ENCODE results near the gene COL4A2.

Gene COL4A2

GRCh38 chr13:110364081-110364480, 57.0 kb downstream of the COL4A2 start:
- Histone ChIP-seq H3K27me3 (ENCODE audit: control insufficient read depth, insufficient read depth, low read length) (no peaks in the 10 kb centered on the region), H3K36me3 (ENCODE audit: control insufficient read depth, insufficient read depth, low read length) (peaks cover 4% of the 10 kb centered on the region), H3K9me3 (ENCODE audit: control insufficient read depth, insufficient read depth, low read length) (no peaks in the 10 kb centered on the region), H3K4me1 (ENCODE audit: control insufficient read depth, insufficient read depth, low read length) (no peaks in the 10 kb centered on the region), H3K4me3 (ENCODE audit: low read depth, low read length) (no peak overlapping the region), H3K9ac (ENCODE audit: low read depth, low read length) (no peak overlapping the region)

- Histone ChIP-seq H3K9ac (ENCODE audit: low read depth, low read length) (no peak overlapping the region), H3K4me3 (ENCODE audit: low read depth, low read length) (no peak overlapping the region), H3K27me3 (ENCODE audit: control insufficient read depth, insufficient read depth, low read length) (no peaks in the 10 kb centered on the region), H3K36me3 (ENCODE audit: control insufficient read depth, insufficient read depth, low read length) (peaks cover 4% of the 10 kb centered on the region), H3K4me1 (ENCODE audit: control insufficient read depth, insufficient read depth, low read length) (no peaks in the 10 kb centered on the region), H3K9me3 (ENCODE audit: control insufficient read depth, insufficient read depth, low read length) (no peaks in the 10 kb centered on the region)
Observed at GRCh38 chr13:110365876-110366275, 58.8 kb downstream of the COL4A2 start.

DNA sequence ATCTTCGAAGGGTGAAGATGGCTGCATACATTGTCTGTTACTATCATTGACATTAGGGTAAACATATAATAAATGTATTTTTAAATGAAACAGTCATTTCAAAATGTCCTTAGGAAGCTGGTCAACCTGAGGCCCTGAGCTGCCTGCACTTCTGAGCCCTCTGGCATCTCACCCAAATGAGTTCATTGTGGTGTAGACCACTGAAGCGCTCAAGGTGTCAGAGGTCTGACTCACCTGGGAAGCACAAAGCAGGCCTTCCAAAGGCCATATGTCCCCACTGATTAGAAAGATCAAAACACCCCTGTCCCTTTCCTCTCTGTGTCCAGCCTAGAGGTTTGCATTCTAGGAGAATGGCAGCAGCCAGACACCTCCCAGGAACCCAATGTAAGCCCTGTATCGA, 59.6 kb downstream of the COL4A2 start:
- Histone ChIP-seq H3K4me1 (ENCODE audit: control insufficient read depth, insufficient read depth, low read length) (no peaks in the 10 kb centered on the region), H3K9ac (ENCODE audit: low read depth, low read length) (peak overlapping the region; percentile 29), H3K9me3 (ENCODE audit: control insufficient read depth, insufficient read depth, low read length) (no peaks in the 10 kb centered on the region), H3K27me3 (ENCODE audit: control insufficient read depth, insufficient read depth, low read length) (no peaks in the 10 kb centered on the region), H3K36me3 (ENCODE audit: control insufficient read depth, insufficient read depth, low read length) (no peaks in the 10 kb centered on the region), H3K4me3 (ENCODE audit: low read depth, low read length) (no peak overlapping the region)

DNA sequence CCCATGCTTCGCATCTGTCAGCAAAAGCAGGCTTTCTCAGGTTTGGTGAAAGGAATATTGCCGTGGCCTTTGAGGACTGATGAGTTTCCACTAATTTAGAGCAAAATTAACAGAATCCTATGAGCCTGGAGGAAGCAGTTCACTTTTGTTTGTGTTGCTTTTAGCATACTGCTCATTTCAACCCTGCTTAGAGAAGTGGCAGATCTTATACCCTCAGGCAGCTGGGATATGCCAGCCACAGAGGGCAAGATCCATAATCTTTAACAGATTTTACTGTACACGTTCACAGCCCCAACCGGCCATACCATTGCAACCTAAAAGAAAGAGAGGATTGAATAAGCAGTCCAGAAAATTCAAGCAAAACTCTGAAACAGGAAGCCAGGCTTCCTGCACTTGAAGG, 60.5 kb downstream of the COL4A2 start:
- H3K9ac ChIP-seq (ENCODE audit: low read depth, low read length) = no peak overlapping the region
- no peak overlapping the region for H3K4me3 ChIP-seq (ENCODE audit: low read depth, low read length)

DNA sequence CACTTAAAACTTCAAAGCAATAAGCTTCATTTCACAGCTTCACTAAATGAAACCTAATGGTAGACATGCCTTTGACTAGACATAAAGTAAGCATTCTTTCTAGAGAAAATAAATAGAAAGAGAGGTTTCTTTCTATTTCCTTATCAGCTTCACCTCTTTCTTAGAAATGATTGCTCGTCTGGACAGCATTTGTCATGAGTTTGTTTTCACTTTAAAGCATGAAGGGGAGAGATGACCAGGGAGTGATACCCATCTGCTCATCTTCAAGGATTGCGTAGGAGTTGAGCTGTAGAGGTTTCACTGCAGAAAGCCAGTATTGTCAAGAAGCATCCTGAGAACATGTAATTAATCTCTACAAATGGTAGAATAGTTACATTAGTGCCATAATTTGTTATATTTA, 61.3 kb downstream of the COL4A2 start:
- H3K9me3 ChIP-seq (ENCODE audit: control insufficient read depth, insufficient read depth, low read length) = no peaks in the 10 kb centered on the region
- no peak overlapping the region for H3K4me3 ChIP-seq (ENCODE audit: low read depth, low read length)
- no peaks in the 10 kb centered on the region for H3K36me3 ChIP-seq (ENCODE audit: control insufficient read depth, insufficient read depth, low read length)
- H3K9ac ChIP-seq (ENCODE audit: low read depth, low read length) = no peak overlapping the region
- H3K4me1 ChIP-seq (ENCODE audit: control insufficient read depth, insufficient read depth, low read length) = no peaks in the 10 kb centered on the region
- H3K27me3 ChIP-seq (ENCODE audit: control insufficient read depth, insufficient read depth, low read length) = no peaks in the 10 kb centered on the region

More for the DNA sequence above, 60.5 kb downstream of the COL4A2 start:
- no peaks in the 10 kb centered on the region for H3K36me3 ChIP-seq (ENCODE audit: control insufficient read depth, insufficient read depth, low read length)
- H3K4me1 ChIP-seq (ENCODE audit: control insufficient read depth, insufficient read depth, low read length) = no peaks in the 10 kb centered on the region
- no peaks in the 10 kb centered on the region for H3K27me3 ChIP-seq (ENCODE audit: control insufficient read depth, insufficient read depth, low read length)
- no peaks in the 10 kb centered on the region for H3K9me3 ChIP-seq (ENCODE audit: control insufficient read depth, insufficient read depth, low read length)

GRCh38 chr13:110369400-110369799, 62.3 kb downstream of the COL4A2 start:
- Histone ChIP-seq H3K4me1 (ENCODE audit: control insufficient read depth, insufficient read depth, low read length) (no peaks in the 10 kb centered on the region), H3K4me3 (ENCODE audit: low read depth, low read length) (no peak overlapping the region), H3K9me3 (ENCODE audit: control insufficient read depth, insufficient read depth, low read length) (no peaks in the 10 kb centered on the region), H3K27me3 (ENCODE audit: control insufficient read depth, insufficient read depth, low read length) (no peaks in the 10 kb centered on the region), H3K9ac (ENCODE audit: low read depth, low read length) (no peak overlapping the region), H3K36me3 (ENCODE audit: control insufficient read depth, insufficient read depth, low read length) (no peaks in the 10 kb centered on the region)

DNA sequence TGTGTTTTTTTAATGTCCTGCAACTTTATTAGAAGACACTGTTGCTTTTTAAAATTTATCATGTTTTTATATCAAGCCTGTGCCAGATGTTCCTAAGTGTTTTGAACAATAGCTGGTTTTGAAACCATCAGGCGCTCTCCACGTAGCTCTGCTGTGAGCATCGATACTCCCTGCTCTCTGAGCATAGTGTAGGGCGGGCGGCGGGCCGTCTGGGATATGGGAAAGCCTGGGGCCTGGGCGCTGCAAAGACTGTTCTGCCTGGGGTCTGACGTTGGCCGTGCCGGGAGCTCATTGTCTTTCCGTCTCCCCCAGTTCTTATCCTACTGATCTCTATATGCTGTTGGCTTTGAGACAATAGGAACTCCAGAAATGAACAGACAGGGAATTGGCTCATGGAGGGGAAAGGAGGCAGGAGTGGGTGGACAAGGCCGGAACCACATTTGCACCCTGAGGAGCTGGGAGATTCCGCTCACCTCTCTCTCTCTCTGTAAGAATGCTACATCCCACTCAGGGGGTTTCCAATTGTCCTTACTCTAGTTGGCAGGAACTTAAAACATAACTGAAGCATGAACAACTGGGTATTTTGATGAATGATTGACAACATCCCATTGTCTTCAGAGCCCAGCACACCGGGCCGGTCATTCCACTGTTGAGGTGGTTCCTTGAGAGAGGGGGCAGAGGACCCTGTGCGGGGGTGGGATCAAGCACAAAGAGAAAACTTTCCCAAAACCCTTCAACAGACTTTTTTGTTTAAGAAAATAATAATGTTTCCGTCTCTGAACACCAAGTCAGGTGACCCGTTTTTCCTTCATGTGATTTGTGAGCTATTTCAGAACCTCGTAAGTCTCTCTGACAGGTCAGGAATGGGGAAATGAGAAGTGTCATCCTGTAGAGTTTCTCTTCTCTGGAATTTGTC, 64.7 kb downstream of the COL4A2 start:
- no peak overlapping the region for H3K4me3 ChIP-seq (ENCODE audit: low read depth, low read length)
- H3K36me3 ChIP-seq (ENCODE audit: control insufficient read depth, insufficient read depth, low read length) = no peaks in the 10 kb centered on the region
- H3K9me3 ChIP-seq (ENCODE audit: control insufficient read depth, insufficient read depth, low read length) = no peaks in the 10 kb centered on the region
- H3K27me3 ChIP-seq (ENCODE audit: control insufficient read depth, insufficient read depth, low read length) = no peaks in the 10 kb centered on the region
- H3K4me1 ChIP-seq (ENCODE audit: control insufficient read depth, insufficient read depth, low read length) = no peaks in the 10 kb centered on the region
- H3K9ac ChIP-seq (ENCODE audit: low read depth, low read length) = no peak overlapping the region

- H3K4me3 ChIP-seq (ENCODE audit: low read depth, low read length) = no peak overlapping the region
- H3K9ac ChIP-seq (ENCODE audit: low read depth, low read length) = no peak overlapping the region
- H3K4me1 ChIP-seq (ENCODE audit: control insufficient read depth, insufficient read depth, low read length) = no peaks in the 10 kb centered on the region
- H3K36me3 ChIP-seq (ENCODE audit: control insufficient read depth, insufficient read depth, low read length) = no peaks in the 10 kb centered on the region
- no peaks in the 10 kb centered on the region for H3K9me3 ChIP-seq (ENCODE audit: control insufficient read depth, insufficient read depth, low read length)
- no peaks in the 10 kb centered on the region for H3K27me3 ChIP-seq (ENCODE audit: control insufficient read depth, insufficient read depth, low read length)
Observed at GRCh38 chr13:110372676-110373075, 65.6 kb downstream of the COL4A2 start.

DNA sequence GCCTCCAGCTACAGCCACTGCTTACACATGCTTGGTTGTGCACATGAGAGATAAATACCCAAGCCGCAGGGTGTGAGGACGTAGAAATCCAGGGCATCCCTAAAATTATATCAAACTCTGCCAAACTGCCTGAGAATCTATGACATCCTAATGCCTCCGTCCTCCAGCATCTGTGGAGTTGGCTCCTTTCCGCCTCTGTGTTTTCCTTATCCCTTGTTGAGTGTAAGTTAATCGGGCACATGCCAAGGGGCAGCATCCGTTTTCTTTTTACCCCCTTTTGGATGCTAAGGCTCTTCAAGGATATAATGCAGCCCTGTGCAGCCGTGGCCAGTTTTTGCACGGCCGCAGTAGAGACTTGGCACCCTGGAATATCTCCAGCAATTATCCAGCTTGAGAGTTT, 66.5 kb downstream of the COL4A2 start:
- no peaks in the 10 kb centered on the region for H3K27me3 ChIP-seq (ENCODE audit: control insufficient read depth, insufficient read depth, low read length)
- no peak overlapping the region for H3K9ac ChIP-seq (ENCODE audit: low read depth, low read length)
- no peaks in the 10 kb centered on the region for H3K36me3 ChIP-seq (ENCODE audit: control insufficient read depth, insufficient read depth, low read length)
- no peaks in the 10 kb centered on the region for H3K9me3 ChIP-seq (ENCODE audit: control insufficient read depth, insufficient read depth, low read length)
- H3K4me1 ChIP-seq (ENCODE audit: control insufficient read depth, insufficient read depth, low read length) = no peaks in the 10 kb centered on the region
- H3K4me3 ChIP-seq (ENCODE audit: low read depth, low read length) = no peak overlapping the region

DNA sequence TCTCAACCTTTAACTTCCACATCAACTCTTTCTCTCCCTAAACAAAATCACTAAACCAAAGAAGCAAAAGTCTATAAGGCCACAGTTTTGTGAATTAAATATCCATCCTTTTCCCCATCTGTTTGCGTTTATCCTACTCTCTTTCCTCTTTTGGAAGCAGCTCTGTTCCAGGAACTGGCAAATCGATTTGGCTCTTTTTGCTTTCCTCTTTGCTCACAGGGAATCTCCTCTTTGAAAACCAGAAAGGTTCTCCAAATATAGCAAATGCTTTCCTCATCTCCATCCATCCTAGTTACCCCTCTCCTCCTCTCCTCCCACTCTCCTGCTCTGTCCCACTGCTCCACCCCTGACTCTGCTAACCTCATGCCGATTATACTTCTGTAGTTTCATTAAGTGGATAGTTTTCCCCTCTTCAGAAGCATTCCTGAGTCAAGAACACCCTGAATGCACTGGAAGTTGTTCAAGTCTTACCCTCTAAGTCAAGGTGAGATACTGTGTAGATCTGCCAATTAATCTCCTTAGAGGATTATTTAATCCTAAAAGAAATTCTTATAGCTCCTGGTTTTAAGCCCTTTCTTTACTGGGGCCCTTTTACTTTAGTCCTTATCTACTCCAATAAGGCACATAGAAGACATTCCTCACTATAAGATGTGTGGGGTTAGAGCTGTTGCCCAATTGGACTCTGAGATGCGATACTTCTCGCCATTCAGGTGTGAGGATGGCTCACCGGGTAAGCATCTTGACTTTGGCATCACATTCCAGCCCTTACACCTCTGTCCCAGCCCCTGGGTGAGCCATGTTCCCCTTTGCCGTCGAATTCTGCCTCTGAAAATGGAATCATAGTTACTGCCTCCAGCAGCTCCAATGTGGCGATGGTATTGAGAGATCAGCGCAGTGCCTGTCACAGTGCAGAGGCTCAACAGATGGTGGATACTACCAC, 67.6 kb downstream of the COL4A2 start:
- H3K9ac ChIP-seq (ENCODE audit: low read depth, low read length) = no peak overlapping the region
- H3K4me3 ChIP-seq (ENCODE audit: low read depth, low read length) = no peak overlapping the region
- no peaks in the 10 kb centered on the region for H3K36me3 ChIP-seq (ENCODE audit: control insufficient read depth, insufficient read depth, low read length)
- H3K4me1 ChIP-seq (ENCODE audit: control insufficient read depth, insufficient read depth, low read length) = peaks cover 3% of the 10 kb centered on the region
- H3K27me3 ChIP-seq (ENCODE audit: control insufficient read depth, insufficient read depth, low read length) = no peaks in the 10 kb centered on the region
- no peaks in the 10 kb centered on the region for H3K9me3 ChIP-seq (ENCODE audit: control insufficient read depth, insufficient read depth, low read length)

GRCh38 chr13:110376120-110376519, 69.0 kb downstream of the COL4A2 start:
- Histone ChIP-seq H3K4me1 (ENCODE audit: control insufficient read depth, insufficient read depth, low read length) (peaks cover 5% of the 10 kb centered on the region), H3K9me3 (ENCODE audit: control insufficient read depth, insufficient read depth, low read length) (no peaks in the 10 kb centered on the region), H3K9ac (ENCODE audit: low read depth, low read length) (no peak overlapping the region), H3K4me3 (ENCODE audit: low read depth, low read length) (no peak overlapping the region), H3K27me3 (ENCODE audit: control insufficient read depth, insufficient read depth, low read length) (no peaks in the 10 kb centered on the region), H3K36me3 (ENCODE audit: control insufficient read depth, insufficient read depth, low read length) (no peaks in the 10 kb centered on the region)

Data from iPS-15b (cell line).